ENCODE data around the gene SPINK8. TPM values are rescaled to one million over a fixed set of nuclear protein-coding genes. Genes with fewer than 3 reads are reported as not detected.

Gene SPINK8
- total and polyA plus RNA-seq, 4 donors: not detected

- TF ChIP-seq CTCF (IDR thresholded peaks at IDR 0.05; ENCODE audit: low read depth, low read length, missing input control) (no peak), RAD21 (IDR thresholded peaks at IDR 0.05) (no peak)
- TF ChIP-seq, protein P1, sequence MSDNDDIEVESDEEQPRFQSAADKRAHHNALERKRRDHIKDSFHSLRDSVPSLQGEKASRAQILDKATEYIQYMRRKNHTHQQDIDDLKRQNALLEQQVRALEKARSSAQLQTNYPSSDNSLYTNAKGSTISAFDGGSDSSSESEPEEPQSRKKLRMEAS (IDR thresholded peaks at IDR 0.05): no peak
These were observed 18.9 kb downstream of the SPINK8 start (continued) for GRCh38 chr3:48314542-48314941.

DNA sequence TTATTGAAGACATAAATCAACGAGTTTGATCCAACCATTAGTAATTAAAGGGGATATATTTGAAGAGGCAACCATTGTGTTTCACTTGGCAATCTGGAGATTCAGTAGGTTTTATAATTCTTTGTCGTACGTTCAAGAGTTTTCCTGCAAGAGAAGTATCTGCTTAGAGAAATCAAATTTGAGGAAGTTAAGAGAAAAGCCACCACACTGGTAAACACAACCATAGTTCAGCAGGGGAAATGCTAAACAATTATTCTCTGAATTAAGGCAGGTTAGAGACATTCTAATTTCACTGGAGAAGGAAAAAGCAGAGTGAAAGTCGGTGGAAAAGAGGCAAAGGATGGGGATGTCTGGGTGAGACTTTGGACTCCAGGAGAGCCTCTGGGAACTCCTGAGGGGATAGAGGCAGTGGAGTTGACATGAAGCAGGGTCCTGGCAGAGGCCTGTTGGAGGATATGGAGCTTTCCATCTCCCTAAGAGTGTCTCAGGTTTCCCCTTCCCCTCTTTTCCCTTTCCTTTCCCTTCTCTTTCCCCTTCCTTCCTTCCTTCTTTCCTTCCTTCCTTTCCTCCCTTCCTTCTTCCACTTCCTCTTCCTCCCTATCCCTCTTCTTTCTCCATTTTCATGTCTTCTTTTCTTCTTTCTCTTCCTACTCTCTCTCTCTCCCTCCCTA, 26.5 kb downstream of the SPINK8 start:
- DNase-seq (ENCODE audit: low spot score): no peak
- Histone ChIP-seq H3K27ac (ENCODE audit: low read depth in 1 of 2, low read length in 2 of 2) (no peak overlapping the region), H3K9me3 (ENCODE audit: control insufficient read depth in 4 of 4, low read length in 3 of 4) (no peaks in the 10 kb centered on the region), H3K4me1 (ENCODE audit: control insufficient read depth in 4 of 4, insufficient read depth in 4 of 4, low read length in 3 of 4) (peaks cover 0 to 3% (median 0%) of the 10 kb centered on the region in 4 donors), H3K27me3 (ENCODE audit: control insufficient read depth in 4 of 4, insufficient read depth in 4 of 4, low read length in 3 of 4) (no peaks in the 10 kb centered on the region), H3K36me3 (ENCODE audit: control insufficient read depth in 4 of 4, insufficient read depth in 3 of 4, low read depth in 1 of 4, low read length in 3 of 4) (no peaks in the 10 kb centered on the region), H3K9ac (ENCODE audit: low read depth in 1 of 2, low read length in 2 of 2) (no peak overlapping the region), H3K4me3 (ENCODE audit: low read depth in 1 of 3, low read length in 3 of 3) (no peak overlapping the region)
- TF ChIP-seq RXRA (IDR thresholded peaks at IDR 0.05) (no peak), FOXA1 (IDR thresholded peaks at IDR 0.05) (no peak), NR2F2 (IDR thresholded peaks at IDR 0.05) (no peak), CTCF (IDR thresholded peaks at IDR 0.05; ENCODE audit: low read depth, low read length, missing input control) (no peak), YY1 (IDR thresholded peaks at IDR 0.05) (no peak), HNF4A (conservative IDR thresholded peaks at IDR 0.05) (no peak), FOXA2 (IDR thresholded peaks at IDR 0.05) (no peak)
- WGBS: 50% methylated on average over 4 of the region's 4 CpGs

DNA sequence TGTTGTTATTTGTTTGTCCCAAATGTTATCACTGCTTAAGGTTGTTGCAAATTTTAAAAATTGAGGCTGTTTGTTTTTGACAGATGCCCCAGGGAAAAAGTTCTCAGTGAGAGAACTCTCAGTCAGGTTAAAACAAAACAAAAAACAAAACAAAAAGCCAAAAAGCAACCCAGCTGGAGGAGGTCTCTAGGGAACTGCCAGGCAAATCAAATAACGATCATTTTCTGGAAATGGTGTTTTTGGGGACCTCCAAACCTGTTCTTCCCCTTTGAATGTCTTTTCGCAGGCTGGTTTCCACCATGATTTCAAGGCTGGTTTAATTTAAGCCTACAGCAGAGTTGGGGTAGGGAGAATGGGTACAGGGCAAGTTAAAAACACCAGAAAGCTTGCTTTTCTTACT, 27.2 kb downstream of the SPINK8 start:
- WGBS: 68% methylated on average over 2 of the region's 2 CpGs
- no peaks in the 10 kb centered on the region for H3K9me3 ChIP-seq (ENCODE audit: control insufficient read depth in 4 of 4, low read length in 3 of 4)
- H3K4me3 ChIP-seq (ENCODE audit: low read depth in 1 of 3, low read length in 3 of 3): no peak overlapping the region
- TF ChIP-seq EGR1 (IDR thresholded peaks at IDR 0.05; ENCODE audit: low read depth in 2 of 2) (no peak), REST (IDR thresholded peaks at IDR 0.05) (no peak), HNF4G (IDR thresholded peaks at IDR 0.05) (no peak), NR2F2 (IDR thresholded peaks at IDR 0.05) (no peak), CTCF (IDR thresholded peaks at IDR 0.05; ENCODE audit: low read depth, low read length, missing input control) (no peak), RAD21 (IDR thresholded peaks at IDR 0.05) (no peak), HNF4A (conservative IDR thresholded peaks at IDR 0.05) (no peak), YY1 (IDR thresholded peaks at IDR 0.05) (no peak), TAF1 (conservative IDR thresholded peaks at IDR 0.05) (no peak)
- TF ChIP-seq, protein P1 (IDR thresholded peaks at IDR 0.05): no peak
- TF ChIP-seq, protein P2, sequence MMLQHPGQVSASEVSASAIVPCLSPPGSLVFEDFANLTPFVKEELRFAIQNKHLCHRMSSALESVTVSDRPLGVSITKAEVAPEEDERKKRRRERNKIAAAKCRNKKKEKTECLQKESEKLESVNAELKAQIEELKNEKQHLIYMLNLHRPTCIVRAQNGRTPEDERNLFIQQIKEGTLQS (IDR thresholded peaks at IDR 0.05): no peak
- no peak overlapping the region for H3K9ac ChIP-seq (ENCODE audit: low read depth in 1 of 2, low read length in 2 of 2)
- H3K36me3 ChIP-seq (ENCODE audit: control insufficient read depth in 4 of 4, insufficient read depth in 3 of 4, low read depth in 1 of 4, low read length in 3 of 4): no peaks in the 10 kb centered on the region
- no peak for DNase-seq (ENCODE audit: low spot score)
- H3K27me3 ChIP-seq (ENCODE audit: control insufficient read depth in 4 of 4, insufficient read depth in 4 of 4, low read length in 3 of 4): no peaks in the 10 kb centered on the region
- no peak overlapping the region for H3K27ac ChIP-seq (ENCODE audit: low read depth in 1 of 2, low read length in 2 of 2)
- peaks cover 0 to 8% (median 2%) of the 10 kb centered on the region in 4 donors for H3K4me1 ChIP-seq (ENCODE audit: control insufficient read depth in 4 of 4, insufficient read depth in 4 of 4, low read length in 3 of 4)

Measured in liver (tissue), 9 donors.